Brain microvascular endothelial cell (primary cell): ENCODE data around the gene MYLK.
A peak's percentile ranks its signal among the peaks of the same experiment; 100 is the strongest.

Experiments used
- DNase-seq: peaks from one replicate; pipeline ENCODE4 v3.0.0-alpha.2; 2020
- H3K27ac ChIP-seq: fragments of 250-450 bp; sonication (Bioruptor Pico); 2 replicates; pipeline ENCODE4 v1.5.1; 2020; ENCODE audit warnings: mild to moderate bottlenecking, moderate library complexity
- H3K27me3 ChIP-seq: fragments of 250-450 bp; sonication (Bioruptor Pico); replicated peaks from 2 replicates; pipeline ENCODE4 v1.5.1; 2020; ENCODE audit warnings: mild to moderate bottlenecking
- H3K36me3 ChIP-seq: fragments of 250-450 bp; sonication (Bioruptor Pico); replicated peaks from 2 replicates; pipeline ENCODE4 v1.5.1; 2020; ENCODE audit warnings: mild to moderate bottlenecking
- H3K4me3 ChIP-seq: 2 replicates; pipeline ENCODE4 v1.5.1; 2011; ENCODE audit warnings: low read depth, mild to moderate bottlenecking, control low read depth, low read length, moderate library complexity
- in situ Hi-C: cut with HindIII; loops from 2 replicates; pipeline ENCODE4 v1.10.0; 2017; ENCODE audit warnings: low sequenced_read_pairs, low pct_ligation_motif_present
- TF ChIP-seq, protein P1 (sequence below): IDR thresholded peaks from 2 replicates; pipeline ENCODE4 v1.5.1; 2011; ENCODE audit warnings: low read depth, mild to moderate bottlenecking, moderate library complexity, low read length, control low read depth, inconsistent platforms; ENCODE audit errors: missing control alignments

Gene MYLK

GRCh38 chr3:123733341-123733740, 150.8 kb downstream of the MYLK start:
- Histone ChIP-seq H3K36me3 (no peaks in the 10 kb centered on the region), H3K27me3 (no peaks in the 10 kb centered on the region), H3K4me3 (no peak overlapping the region), H3K27ac (peak overlapping the region; percentile 29)
- DNase-seq, result no peak
- TF ChIP-seq, protein P1, sequence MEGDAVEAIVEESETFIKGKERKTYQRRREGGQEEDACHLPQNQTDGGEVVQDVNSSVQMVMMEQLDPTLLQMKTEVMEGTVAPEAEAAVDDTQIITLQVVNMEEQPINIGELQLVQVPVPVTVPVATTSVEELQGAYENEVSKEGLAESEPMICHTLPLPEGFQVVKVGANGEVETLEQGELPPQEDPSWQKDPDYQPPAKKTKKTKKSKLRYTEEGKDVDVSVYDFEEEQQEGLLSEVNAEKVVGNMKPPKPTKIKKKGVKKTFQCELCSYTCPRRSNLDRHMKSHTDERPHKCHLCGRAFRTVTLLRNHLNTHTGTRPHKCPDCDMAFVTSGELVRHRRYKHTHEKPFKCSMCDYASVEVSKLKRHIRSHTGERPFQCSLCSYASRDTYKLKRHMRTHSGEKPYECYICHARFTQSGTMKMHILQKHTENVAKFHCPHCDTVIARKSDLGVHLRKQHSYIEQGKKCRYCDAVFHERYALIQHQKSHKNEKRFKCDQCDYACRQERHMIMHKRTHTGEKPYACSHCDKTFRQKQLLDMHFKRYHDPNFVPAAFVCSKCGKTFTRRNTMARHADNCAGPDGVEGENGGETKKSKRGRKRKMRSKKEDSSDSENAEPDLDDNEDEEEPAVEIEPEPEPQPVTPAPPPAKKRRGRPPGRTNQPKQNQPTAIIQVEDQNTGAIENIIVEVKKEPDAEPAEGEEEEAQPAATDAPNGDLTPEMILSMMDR, result no peak
- in situ Hi-C loops, result no loop called here

- DNase-seq, result peak; percentile 59
- no peaks in the 10 kb centered on the region for H3K36me3 ChIP-seq
- no peak overlapping the region for H3K27ac ChIP-seq
- no peak overlapping the region for H3K4me3 ChIP-seq
- in situ Hi-C loops, result no loop called here
- no peaks in the 10 kb centered on the region for H3K27me3 ChIP-seq
- TF ChIP-seq, protein P1, result no peak
Measured at GRCh38 chr3:123732447-123732846, 151.7 kb downstream of the MYLK start.

- in situ Hi-C loops, result no loop called here
Measured at GRCh38 chr3:123730829-123731228, 153.3 kb downstream of the MYLK start.

DNA sequence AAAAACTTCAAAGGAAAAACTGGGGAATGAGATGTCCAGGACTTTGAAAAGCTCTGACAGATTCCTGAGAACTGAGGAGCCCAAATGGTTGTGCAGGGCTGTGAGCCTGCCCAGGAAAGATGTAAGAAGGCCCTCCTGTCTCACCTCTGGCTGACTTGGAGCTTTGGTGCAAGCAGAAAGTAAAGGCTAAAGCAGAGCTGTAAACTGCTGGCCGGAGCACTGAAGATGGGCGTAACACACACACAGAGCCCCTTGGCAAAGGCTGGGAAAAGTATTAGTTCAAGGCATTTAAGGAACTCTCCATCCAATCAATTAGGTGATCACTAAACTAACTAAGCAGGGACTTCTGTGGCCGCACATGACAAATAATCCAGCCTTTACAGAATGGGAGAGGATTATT, 155.1 kb downstream of the MYLK start:
- in situ Hi-C loops, result no loop called here
- Histone ChIP-seq H3K27ac (no peak overlapping the region), H3K4me3 (no peak overlapping the region), H3K27me3 (no peaks in the 10 kb centered on the region), H3K36me3 (no peaks in the 10 kb centered on the region)
- TF ChIP-seq, protein P1, result no peak
- DNase-seq, result no peak

More at GRCh38 chr3:123730829-123731228, 153.3 kb downstream of the MYLK start:
- no peak for DNase-seq
- Histone ChIP-seq H3K4me3 (no peak overlapping the region), H3K27me3 (no peaks in the 10 kb centered on the region), H3K27ac (no peak overlapping the region), H3K36me3 (no peaks in the 10 kb centered on the region)
- TF ChIP-seq, protein P1, result no peak

DNA sequence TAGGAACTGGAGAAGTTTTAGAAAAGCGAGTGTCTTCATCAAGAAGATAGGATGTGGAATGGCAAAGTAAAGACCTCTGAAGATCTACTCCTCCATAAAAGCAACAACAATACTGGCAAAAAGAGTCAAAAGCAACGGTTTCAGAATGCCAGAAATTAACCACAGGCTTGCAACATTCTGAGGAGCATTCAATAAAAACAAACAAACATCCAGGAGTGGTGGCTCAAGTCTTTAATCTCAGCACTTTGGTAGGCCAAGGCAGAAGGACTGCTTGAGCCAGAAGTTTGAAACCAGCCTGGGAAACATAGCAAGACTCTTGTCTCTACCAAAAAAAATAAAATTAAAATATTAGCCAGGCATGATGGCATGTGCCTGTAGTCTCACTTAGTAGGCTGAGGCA, 156.1 kb downstream of the MYLK start:
- DNase-seq, result no peak
- in situ Hi-C loops, result no loop called here
- Histone ChIP-seq H3K27me3 (no peaks in the 10 kb centered on the region), H3K4me3 (no peak overlapping the region), H3K36me3 (no peaks in the 10 kb centered on the region), H3K27ac (no peak overlapping the region)
- TF ChIP-seq, protein P1, result no peak

DNA sequence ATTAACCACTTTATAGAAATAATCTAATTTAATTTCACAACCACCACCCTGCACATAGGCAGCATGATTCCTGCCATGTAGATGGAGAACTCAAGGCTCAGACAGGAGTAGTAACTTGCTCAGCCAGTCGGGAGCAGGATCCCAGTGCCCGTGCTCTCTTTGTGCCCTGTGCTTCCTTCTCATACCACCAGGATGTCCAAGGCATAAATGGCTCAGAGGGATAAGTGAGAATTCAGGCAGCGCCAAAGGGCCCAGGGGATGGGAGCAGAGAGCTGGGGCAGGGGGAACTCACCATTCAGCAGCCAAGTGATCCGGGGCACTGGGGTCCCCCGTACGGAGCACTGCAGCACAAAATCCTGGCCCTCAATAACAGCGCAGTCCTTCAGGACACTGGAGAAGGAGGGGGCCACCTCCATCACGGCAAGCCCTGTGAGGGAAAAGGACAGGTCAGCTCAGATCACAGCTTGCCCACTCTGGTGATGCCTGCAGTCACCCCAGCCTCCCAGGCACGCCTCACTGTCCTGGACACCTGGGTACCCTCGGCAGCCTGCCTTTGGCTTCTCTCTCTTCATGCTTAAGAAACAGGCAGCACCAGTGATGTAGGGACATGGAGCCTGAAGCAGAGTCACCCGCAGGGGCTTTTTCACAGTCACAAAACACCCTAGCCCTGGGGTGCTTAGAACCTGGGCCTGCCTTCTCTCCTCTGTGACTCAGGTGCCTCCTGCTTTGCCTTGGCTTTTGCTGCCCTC, 158.3 kb downstream of the MYLK start:
- H3K4me3 ChIP-seq, result no peak overlapping the region
- no peak overlapping the region for H3K27ac ChIP-seq
- no peaks in the 10 kb centered on the region for H3K27me3 ChIP-seq
- H3K36me3 ChIP-seq, result no peaks in the 10 kb centered on the region
- TF ChIP-seq, protein P1, result peak; percentile 44
- in situ Hi-C loops, result no loop called here
- DNase-seq, result no peak
